ENCODE results near the gene PCF11. TPM values are rescaled to one million over a fixed set of nuclear protein-coding genes. Genes with fewer than 3 reads are reported as not detected.

Gene PCF11
- total RNA-seq, 4 donors from 2014 or later: 80.7 to 191 (median 122) TPM

Small RNAs within 50 kb of the gene (small RNA-seq; reads per million reads assigned to genes)
- not detected for gene AP000873.5

Other genes starting within 250 kb of the PCF11 start
- 100 to 1,000 TPM in 1 of 4 donors, 10 to 100 TPM in 3; 12.4 to 113 (median 48.4) TPM for gene RAB30, start 85.2 kb upstream of the PCF11 start, total RNA-seq
- 10 to 100 TPM in 2 of 4 donors, 1 to 10 TPM in 2; 3.3 to 21.7 (median 9.0) TPM for gene ANKRD42, start 36.6 kb downstream of the PCF11 start, total RNA-seq
- 10 to 100 TPM in 3 of 4 donors, 1 to 10 TPM in 1; 7.4 to 87.1 (median 47.7) TPM for gene CCDC90B, start 129.2 kb downstream of the PCF11 start, total RNA-seq

Data from uterus (tissue), 4 donors.